Activated naive CD4-positive, alpha-beta T cell treated with anti-CD3 and anti-CD28 coated beads, Interleukin-2, amount 50 U/mL, for 16 hours (primary cell): ENCODE measurements around the gene ZDHHC14.

ENCODE experiments used
- DNase-seq: peaks from one replicate; pipeline ENCODE4 v3.0.0-alpha.2; 2020

ZDHHC14 gene

GRCh38 chr6:157496534-157497095 is 115.6 kb downstream of the ZDHHC14 start:
- no peak for DNase-seq

- DNase-seq: no peak
Observed at GRCh38 chr6:157497579-157497978, 116.6 kb downstream of the ZDHHC14 start.

GRCh38 chr6:157498817-157499216 is 117.8 kb downstream of the ZDHHC14 start:
- DNase-seq: no peak

- DNase-seq: no peak
Observed at GRCh38 chr6:157500022-157500421, 119.0 kb downstream of the ZDHHC14 start.

- no peak for DNase-seq
Observed at GRCh38 chr6:157503018-157503747, 122.2 kb downstream of the ZDHHC14 start.

- no peak for DNase-seq
Observed at GRCh38 chr6:157505912-157506491, 125.0 kb downstream of the ZDHHC14 start.

GRCh38 chr6:157510323-157511188 is 129.6 kb downstream of the ZDHHC14 start:
- DNase-seq: peak; percentile 25

GRCh38 chr6:157511682-157512381 is 130.8 kb downstream of the ZDHHC14 start:
- no peak for DNase-seq

- DNase-seq: no peak
Observed at GRCh38 chr6:157512382-157512682, 131.3 kb downstream of the ZDHHC14 start.

GRCh38 chr6:157513004-157513603 is 132.1 kb downstream of the ZDHHC14 start:
- DNase-seq: no peak

GRCh38 chr6:157513619-157514485 is 132.9 kb downstream of the ZDHHC14 start:
- no peak for DNase-seq

- DNase-seq: no peak
Observed at GRCh38 chr6:157514659-157515496, 133.9 kb downstream of the ZDHHC14 start.

GRCh38 chr6:157516319-157517026 is 135.5 kb downstream of the ZDHHC14 start:
- no peak for DNase-seq

GRCh38 chr6:157517601-157518359 is 136.8 kb downstream of the ZDHHC14 start:
- no peak for DNase-seq

GRCh38 chr6:157518397-157519250 is 137.6 kb downstream of the ZDHHC14 start:
- no peak for DNase-seq

- no peak for DNase-seq
Observed at GRCh38 chr6:157519255-157520116, 138.5 kb downstream of the ZDHHC14 start.

- DNase-seq: no peak
Observed at GRCh38 chr6:157520117-157520406, 139.1 kb downstream of the ZDHHC14 start.
